ENCODE results near the gene FOXR1. TPM values are rescaled to one million over a fixed set of nuclear protein-coding genes. Genes with fewer than 3 reads are reported as not detected.

FOXR1 gene
- total RNA-seq, 1 experiment from 2014 or later, result not detected

DNA sequence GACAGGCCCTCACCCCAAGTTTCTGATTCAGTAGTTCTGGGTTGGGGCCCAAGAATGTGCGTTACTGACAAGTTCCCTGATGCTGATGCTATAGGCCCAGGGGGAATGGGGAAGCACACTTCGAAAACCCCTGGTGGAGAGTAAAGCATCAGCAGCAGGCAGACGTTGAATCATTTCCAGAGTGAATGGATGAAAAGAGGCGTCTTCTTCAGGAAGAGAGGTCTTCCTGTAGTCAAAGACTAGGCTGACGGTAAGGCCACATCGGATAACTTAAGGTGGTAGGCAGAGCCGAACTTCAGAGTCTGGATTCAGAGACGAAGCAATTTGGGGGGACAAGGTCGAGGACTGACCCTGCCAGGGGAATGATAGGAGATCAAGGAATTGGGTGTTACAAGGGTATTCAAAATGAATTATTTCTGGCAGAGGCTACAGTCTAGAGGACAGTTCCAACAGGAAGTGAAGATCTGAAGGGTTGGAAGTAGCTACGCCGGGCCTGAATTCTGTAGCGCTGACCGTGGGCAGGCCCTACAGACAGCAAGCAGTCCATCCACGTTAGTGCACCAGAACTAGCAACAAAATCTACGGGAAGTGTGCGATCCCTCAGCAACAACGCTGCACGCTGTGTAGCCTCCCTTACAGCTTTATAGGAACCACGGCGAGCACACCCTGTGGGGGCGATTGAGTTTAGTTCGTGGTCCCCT, 25.5 kb downstream of the FOXR1 start:
- ChIA-PET CTCF (interaction anchor here (0.6 to 2.8 kb wide), 10 partner anchors 8 to 362 kb away, joined by 3 to 12 read pairs (median 4); partner anchors contain the start of gene UPK2), POLR2A (interaction anchor here (0.5 to 1.5 kb wide), 5 partner anchors 12 to 362 kb away, joined by 3 to 7 read pairs (median 4); partner anchors contain the start of gene HYOU1)
- TF ChIP-seq ETV6 (CRISPR knock-in tag; IDR thresholded peaks at IDR 0.05) (no peak), PRRX2 (CRISPR knock-in tag; IDR thresholded peaks at IDR 0.05) (no peak), JUN (CRISPR knock-in tag; IDR thresholded peaks at IDR 0.05) (no peak), NR1H2 (CRISPR knock-in tag; IDR thresholded peaks at IDR 0.05) (no peak), FOXP1 (CRISPR knock-in tag; IDR thresholded peaks at IDR 0.05; ENCODE audit: borderline replicate concordance) (peak; percentile 24; the same call in 1 of the 2 replicates), ZNF416 (CRISPR knock-in tag; IDR thresholded peaks at IDR 0.05) (no peak)
- TF ChIP-seq, protein P1, sequence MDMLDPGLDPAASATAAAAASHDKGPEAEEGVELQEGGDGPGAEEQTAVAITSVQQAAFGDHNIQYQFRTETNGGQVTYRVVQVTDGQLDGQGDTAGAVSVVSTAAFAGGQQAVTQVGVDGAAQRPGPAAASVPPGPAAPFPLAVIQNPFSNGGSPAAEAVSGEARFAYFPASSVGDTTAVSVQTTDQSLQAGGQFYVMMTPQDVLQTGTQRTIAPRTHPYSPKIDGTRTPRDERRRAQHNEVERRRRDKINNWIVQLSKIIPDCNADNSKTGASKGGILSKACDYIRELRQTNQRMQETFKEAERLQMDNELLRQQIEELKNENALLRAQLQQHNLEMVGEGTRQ (CRISPR knock-in tag; IDR thresholded peaks at IDR 0.05), result no peak
- TF ChIP-seq, protein P2, sequence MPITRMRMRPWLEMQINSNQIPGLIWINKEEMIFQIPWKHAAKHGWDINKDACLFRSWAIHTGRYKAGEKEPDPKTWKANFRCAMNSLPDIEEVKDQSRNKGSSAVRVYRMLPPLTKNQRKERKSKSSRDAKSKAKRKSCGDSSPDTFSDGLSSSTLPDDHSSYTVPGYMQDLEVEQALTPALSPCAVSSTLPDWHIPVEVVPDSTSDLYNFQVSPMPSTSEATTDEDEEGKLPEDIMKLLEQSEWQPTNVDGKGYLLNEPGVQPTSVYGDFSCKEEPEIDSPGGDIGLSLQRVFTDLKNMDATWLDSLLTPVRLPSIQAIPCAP (CRISPR knock-in tag; IDR thresholded peaks at IDR 0.05), result no peak
- TF ChIP-seq, protein P3, sequence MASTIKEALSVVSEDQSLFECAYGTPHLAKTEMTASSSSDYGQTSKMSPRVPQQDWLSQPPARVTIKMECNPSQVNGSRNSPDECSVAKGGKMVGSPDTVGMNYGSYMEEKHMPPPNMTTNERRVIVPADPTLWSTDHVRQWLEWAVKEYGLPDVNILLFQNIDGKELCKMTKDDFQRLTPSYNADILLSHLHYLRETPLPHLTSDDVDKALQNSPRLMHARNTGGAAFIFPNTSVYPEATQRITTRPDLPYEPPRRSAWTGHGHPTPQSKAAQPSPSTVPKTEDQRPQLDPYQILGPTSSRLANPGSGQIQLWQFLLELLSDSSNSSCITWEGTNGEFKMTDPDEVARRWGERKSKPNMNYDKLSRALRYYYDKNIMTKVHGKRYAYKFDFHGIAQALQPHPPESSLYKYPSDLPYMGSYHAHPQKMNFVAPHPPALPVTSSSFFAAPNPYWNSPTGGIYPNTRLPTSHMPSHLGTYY (CRISPR knock-in tag; IDR thresholded peaks at IDR 0.05), result no peak
- no peak for DNase-seq (ENCODE audit: low spot score)
- H3K4me1 Mint-ChIP-seq, result peaks cover 26% of the 10 kb centered on the region
- peak overlapping the region; percentile 98 for H3K27ac Mint-ChIP-seq
- H3K36me3 Mint-ChIP-seq, result peaks cover 40% of the 10 kb centered on the region
- peak overlapping the region; percentile 99 for H3K4me3 Mint-ChIP-seq
- H3K9me3 Mint-ChIP-seq, result peaks cover 6% of the 10 kb centered on the region
- peak; percentile 8 for ATAC-seq
- H3K27me3 Mint-ChIP-seq (ENCODE audit: low read depth), result no peaks in the 10 kb centered on the region

GRCh38 chr11:118997627-118998387, 26.2 kb downstream of the FOXR1 start, which contains the start of gene CENATAC:
CENATAC (plus strand) TSS chr11:118998138; CDS start chr11:118998198, 60 bp downstream.
- ATAC-seq (peak; percentile 95), DNase-seq (ENCODE audit: low spot score) (peak; percentile 97)
- H3K4me1 Mint-ChIP-seq, result peaks cover 26% of the 10 kb centered on the region
- CTCF ChIA-PET, result interaction anchor here (0.5 to 2.8 kb wide), 12 partner anchors 9 to 363 kb away, joined by 3 to 12 read pairs (median 3); partner anchors contain the start of genes HYOU1 and UPK2
- peak within 1 kb of the TSS; percentile 99 for H3K4me3 Mint-ChIP-seq
- H3K9me3 Mint-ChIP-seq, result peaks cover 6% of the 10 kb centered on the region
- POLR2A ChIA-PET, result interaction anchor here (0.5 to 1.5 kb wide), 6 partner anchors 12 to 363 kb away, joined by 3 to 7 read pairs (median 4); partner anchors contain the start of gene HYOU1
- peak within 1 kb of the TSS; percentile 98 for H3K27ac Mint-ChIP-seq
- H3K36me3 Mint-ChIP-seq, result peaks cover 42% of the 10 kb centered on the region
- no peaks in the 10 kb centered on the region for H3K27me3 Mint-ChIP-seq (ENCODE audit: low read depth)
- TF ChIP-seq SMAD3 (CRISPR knock-in tag; IDR thresholded peaks at IDR 0.05; ENCODE audit: borderline replicate concordance) (0 out of 2 replicates have a peak, but pooled peaks have one; percentile 39), E2F4 (CRISPR knock-in tag; IDR thresholded peaks at IDR 0.05; ENCODE audit: borderline replicate concordance, low read depth) (no peak), E2F5 (CRISPR knock-in tag; IDR thresholded peaks at IDR 0.05) (peak; percentile 90), USF1 (CRISPR knock-in tag; IDR thresholded peaks at IDR 0.05) (peak; percentile 26; the same call in 1 of the 2 replicates), FOXJ3 (CRISPR knock-in tag; IDR thresholded peaks at IDR 0.05; ENCODE audit: borderline replicate concordance) (no peak), ZNF532 (CRISPR knock-in tag; IDR thresholded peaks at IDR 0.05; ENCODE audit: borderline replicate concordance) (no peak), SMAD4 (CRISPR knock-in tag; IDR thresholded peaks at IDR 0.05) (no peak)
- TF ChIP-seq, protein P4, sequence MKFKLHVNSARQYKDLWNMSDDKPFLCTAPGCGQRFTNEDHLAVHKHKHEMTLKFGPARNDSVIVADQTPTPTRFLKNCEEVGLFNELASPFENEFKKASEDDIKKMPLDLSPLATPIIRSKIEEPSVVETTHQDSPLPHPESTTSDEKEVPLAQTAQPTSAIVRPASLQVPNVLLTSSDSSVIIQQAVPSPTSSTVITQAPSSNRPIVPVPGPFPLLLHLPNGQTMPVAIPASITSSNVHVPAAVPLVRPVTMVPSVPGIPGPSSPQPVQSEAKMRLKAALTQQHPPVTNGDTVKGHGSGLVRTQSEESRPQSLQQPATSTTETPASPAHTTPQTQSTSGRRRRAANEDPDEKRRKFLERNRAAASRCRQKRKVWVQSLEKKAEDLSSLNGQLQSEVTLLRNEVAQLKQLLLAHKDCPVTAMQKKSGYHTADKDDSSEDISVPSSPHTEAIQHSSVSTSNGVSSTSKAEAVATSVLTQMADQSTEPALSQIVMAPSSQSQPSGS (CRISPR knock-in tag; IDR thresholded peaks at IDR 0.05; ENCODE audit: borderline replicate concordance, low read depth), result no peak

Measured in WTC11 (cell line).